GM12892 (cell line): ENCODE results near the gene CAPN5.

Source experiments
- DNase-seq: peaks from one replicate; pipeline ENCODE4 v3.0.0; 2011; ENCODE audit not compliant: insufficient read length
- FAIRE-seq: peaks from 2 replicates; lab custom pipeline; 2011; peaks lifted over from hg19 to GRCh38; lab: Jason Lieb, UNC
- POLR2A ChIP-seq: IDR thresholded peaks from 2 replicates; pipeline ENCODE4 v1.6.1; 2011; ENCODE audit warnings: low read depth, low read length, control low read depth
- POLR2AphosphoS5 ChIP-seq: IDR thresholded peaks from 2 replicates; pipeline ENCODE4 v1.6.1; 2011; ENCODE audit warnings: low read depth, low read length, control low read depth
- TAF1 ChIP-seq: IDR thresholded peaks from 2 replicates; pipeline ENCODE4 v1.6.1; 2011; ENCODE audit warnings: low read depth, mild to moderate bottlenecking, control low read depth, low read length, borderline replicate concordance

CAPN5 gene

DNA sequence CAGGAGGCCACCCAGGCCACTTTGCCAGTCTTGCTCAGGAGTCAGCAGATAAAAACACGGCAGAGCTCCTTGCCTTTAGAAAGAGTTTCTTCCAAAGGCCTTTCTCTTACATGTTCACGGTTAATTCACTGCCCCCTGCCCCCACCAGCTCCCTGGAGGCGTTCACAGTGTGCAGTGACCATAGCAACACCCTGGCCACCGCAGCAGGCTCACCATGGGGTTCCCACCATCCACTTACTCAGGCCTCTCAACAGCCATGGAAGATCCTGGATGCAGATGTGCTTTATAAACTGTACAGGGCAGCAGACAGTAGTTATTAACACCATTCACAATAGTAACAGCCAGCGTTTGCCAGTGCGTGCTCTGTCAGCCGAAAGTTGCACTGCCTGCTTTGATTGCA, 50.7 kb downstream of the CAPN5 start:
- no peak for DNase-seq
- TF ChIP-seq POLR2AphosphoS5, result no peak
- TF ChIP-seq POLR2A, result no peak
- no peak for TF ChIP-seq TAF1
- no peak for FAIRE-seq

DNA sequence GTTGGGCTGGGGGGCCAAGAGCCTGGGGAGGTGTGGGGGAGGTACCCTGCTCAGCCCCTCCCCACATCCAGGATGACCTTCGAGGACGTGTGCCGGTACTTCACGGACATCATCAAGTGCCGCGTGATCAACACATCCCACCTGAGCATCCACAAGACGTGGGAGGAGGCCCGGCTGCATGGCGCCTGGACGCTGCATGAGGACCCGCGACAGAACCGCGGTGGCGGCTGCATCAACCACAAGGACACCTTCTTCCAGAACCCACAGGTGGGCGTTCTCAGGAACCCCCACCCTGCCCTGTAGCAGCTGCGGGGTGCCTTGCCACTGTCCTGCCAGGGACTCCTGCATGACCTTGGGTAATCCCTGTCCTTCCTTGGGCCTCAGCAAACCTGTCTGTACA, 51.3 kb downstream of the CAPN5 start:
- no peak for DNase-seq
- FAIRE-seq, result no peak
- no peak for TF ChIP-seq TAF1
- TF ChIP-seq POLR2AphosphoS5, result no peak
- no peak for TF ChIP-seq POLR2A

DNA sequence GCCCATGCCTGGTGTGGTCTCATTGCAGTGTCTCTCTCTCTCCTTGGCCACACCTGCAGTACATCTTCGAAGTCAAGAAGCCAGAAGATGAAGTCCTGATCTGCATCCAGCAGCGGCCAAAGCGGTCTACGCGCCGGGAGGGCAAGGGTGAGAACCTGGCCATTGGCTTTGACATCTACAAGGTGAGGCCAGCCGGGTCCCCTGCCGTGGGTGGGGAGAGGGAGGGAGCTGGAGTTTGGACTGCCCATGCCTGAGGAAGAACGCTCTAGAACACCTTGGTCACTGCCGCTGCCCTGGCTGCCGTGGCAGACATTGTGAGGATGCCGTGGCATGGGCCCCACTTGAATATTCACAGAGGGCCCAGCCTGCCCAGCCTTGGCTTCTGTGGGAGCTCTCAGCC, 52.2 kb downstream of the CAPN5 start:
- TF ChIP-seq TAF1, result no peak
- TF ChIP-seq POLR2AphosphoS5, result no peak
- no peak for TF ChIP-seq POLR2A
- no peak for FAIRE-seq

GRCh38 chr11:77119531-77119936, 52.8 kb downstream of the CAPN5 start:
- FAIRE-seq, result no peak
- TF ChIP-seq POLR2AphosphoS5 (no peak), TAF1 (no peak), POLR2A (no peak)
- DNase-seq, result no peak

More for the DNA sequence above, 52.2 kb downstream of the CAPN5 start:
- no peak for DNase-seq

GRCh38 chr11:77120571-77120970, 53.8 kb downstream of the CAPN5 start:
- TF ChIP-seq POLR2A (no peak), POLR2AphosphoS5 (no peak), TAF1 (no peak)
- no peak for FAIRE-seq
- DNase-seq, result no peak

- FAIRE-seq, result no peak
- no peak for DNase-seq
- TF ChIP-seq POLR2A (no peak), TAF1 (no peak), POLR2AphosphoS5 (no peak)
Measured at GRCh38 chr11:77121096-77121640, 54.4 kb downstream of the CAPN5 start.

DNA sequence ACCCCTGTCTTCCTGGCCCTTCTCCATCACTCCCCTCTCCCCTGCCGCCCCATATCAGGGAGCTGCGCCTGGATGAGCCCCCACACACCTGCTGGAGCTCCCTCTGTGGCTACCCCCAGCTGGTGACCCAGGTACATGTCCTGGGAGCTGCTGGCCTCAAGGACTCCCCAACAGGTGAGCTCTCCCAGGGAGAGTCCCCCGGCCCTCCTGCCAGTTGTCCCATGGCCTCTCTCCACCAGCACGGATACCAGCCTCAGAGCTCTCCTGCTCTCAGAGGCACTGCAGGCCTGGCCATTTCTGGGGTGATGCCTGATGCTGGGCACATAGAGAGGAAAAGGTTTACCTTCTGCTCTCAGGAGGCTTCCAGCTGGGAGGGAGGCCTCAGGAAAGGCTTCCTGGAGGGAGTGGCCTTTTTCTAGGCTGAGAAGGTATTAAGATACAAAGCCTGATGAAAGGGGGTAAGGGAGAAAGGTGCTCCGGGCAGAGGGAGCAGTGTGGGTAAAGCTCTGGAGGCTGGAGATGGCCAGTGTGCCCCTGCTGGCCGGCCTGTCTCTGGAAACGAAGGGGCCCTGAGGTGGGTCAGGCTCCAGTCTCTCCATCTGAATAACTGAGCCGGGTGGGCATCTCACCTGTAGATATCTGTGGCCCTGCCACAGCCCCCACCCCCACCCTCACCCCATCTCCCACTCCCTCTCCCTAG, 55.3 kb downstream of the CAPN5 start:
- TF ChIP-seq POLR2A, result no peak
- DNase-seq, result no peak
- no peak for FAIRE-seq

DNA sequence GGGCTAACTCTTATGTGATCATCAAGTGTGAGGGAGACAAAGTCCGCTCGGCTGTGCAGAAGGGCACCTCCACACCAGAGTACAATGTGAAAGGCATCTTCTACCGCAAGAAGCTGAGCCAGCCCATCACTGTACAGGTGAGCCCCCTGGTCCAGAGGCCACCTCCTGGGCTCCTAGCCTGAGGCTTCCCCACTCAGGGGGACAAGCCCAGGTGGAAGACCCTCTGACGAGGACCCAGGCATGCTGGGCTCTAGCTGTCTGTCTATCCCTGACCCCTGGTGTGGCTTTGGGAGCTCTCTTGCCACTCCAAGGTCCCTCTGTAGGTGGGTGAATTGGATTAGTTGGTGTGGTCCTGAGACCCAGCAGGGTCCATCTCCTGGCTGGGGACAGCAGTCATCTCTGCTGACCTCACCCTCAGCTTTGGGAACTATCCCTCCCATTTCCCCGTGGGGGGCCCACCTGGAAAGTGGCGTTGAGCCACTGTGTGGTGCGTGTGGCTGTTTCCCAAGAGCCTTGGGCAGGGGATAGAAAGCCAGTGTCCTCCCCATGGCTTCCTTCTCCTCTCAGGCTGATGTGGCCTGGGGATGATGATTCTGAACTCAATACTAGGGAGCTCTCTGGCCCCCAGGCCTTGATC, 55.9 kb downstream of the CAPN5 start:
- DNase-seq (no peak), FAIRE-seq (no peak)
- TF ChIP-seq TAF1 (no peak), POLR2AphosphoS5 (no peak), POLR2A (no peak)

GRCh38 chr11:77123591-77123990, 56.8 kb downstream of the CAPN5 start:
- FAIRE-seq (no peak), DNase-seq (no peak)
- no peak for TF ChIP-seq POLR2A
- TF ChIP-seq TAF1, result no peak
- TF ChIP-seq POLR2AphosphoS5, result no peak

- no peak for TF ChIP-seq POLR2A
- TF ChIP-seq TAF1, result no peak
- no peak for TF ChIP-seq POLR2AphosphoS5
- FAIRE-seq, result no peak
- no peak for DNase-seq
Measured at GRCh38 chr11:77124041-77124440, 57.3 kb downstream of the CAPN5 start.

GRCh38 chr11:77124488-77124887, 57.7 kb downstream of the CAPN5 start:
- TF ChIP-seq POLR2AphosphoS5 (no peak), POLR2A (no peak), TAF1 (no peak)
- FAIRE-seq (no peak), DNase-seq (no peak)

DNA sequence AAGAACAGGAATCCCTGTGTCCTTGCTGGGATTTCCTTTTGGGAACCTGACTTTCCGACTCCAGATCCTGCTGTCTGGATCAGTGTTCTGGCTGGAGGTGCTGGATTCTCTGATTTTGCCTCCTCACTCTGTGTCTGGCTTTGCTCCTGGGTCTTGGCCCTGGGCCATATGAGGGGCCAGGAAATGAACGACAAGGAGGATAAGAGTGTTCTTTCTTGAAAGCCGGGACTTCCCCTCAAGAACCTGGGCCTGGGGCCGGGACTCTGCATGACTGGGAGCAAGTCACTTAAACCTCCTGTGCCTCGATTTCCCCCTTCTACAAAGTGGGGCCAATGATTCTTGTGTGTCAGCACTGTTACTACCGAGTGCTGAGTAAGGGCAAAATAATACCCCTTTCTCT, 58.4 kb downstream of the CAPN5 start:
- TF ChIP-seq POLR2AphosphoS5 (no peak), POLR2A (no peak), TAF1 (no peak)
- FAIRE-seq, result no peak
- DNase-seq, result no peak
